ENCODE measurements around the gene ABCC2. TPM values are rescaled to one million over a fixed set of nuclear protein-coding genes. Genes with fewer than 3 reads are reported as not detected.

The ABCC2 gene
- total and polyA plus RNA-seq, 2 experiments from 2014 or later: 0.45 to 2.4 TPM

DNA sequence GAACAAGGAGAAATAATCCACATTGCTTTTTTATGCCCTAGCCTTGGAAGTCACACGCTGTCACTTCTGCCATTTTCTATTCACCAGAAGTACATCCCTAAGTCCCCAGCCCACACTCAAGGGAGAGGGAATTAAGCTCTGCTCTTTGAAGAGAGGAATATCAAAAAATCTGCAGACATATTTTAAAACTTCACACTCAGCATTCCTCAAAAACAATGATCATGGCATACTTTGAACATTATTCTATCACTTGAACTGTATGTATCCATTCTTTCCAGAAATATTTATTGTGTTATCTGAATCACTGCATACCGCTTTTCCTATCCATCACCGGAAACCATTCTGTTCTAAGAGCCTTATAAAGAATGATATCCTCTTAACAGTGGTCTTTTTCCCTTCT lies 9.4 kb downstream of the ABCC2 start (continued):
- TF ChIP-seq, protein P1, sequence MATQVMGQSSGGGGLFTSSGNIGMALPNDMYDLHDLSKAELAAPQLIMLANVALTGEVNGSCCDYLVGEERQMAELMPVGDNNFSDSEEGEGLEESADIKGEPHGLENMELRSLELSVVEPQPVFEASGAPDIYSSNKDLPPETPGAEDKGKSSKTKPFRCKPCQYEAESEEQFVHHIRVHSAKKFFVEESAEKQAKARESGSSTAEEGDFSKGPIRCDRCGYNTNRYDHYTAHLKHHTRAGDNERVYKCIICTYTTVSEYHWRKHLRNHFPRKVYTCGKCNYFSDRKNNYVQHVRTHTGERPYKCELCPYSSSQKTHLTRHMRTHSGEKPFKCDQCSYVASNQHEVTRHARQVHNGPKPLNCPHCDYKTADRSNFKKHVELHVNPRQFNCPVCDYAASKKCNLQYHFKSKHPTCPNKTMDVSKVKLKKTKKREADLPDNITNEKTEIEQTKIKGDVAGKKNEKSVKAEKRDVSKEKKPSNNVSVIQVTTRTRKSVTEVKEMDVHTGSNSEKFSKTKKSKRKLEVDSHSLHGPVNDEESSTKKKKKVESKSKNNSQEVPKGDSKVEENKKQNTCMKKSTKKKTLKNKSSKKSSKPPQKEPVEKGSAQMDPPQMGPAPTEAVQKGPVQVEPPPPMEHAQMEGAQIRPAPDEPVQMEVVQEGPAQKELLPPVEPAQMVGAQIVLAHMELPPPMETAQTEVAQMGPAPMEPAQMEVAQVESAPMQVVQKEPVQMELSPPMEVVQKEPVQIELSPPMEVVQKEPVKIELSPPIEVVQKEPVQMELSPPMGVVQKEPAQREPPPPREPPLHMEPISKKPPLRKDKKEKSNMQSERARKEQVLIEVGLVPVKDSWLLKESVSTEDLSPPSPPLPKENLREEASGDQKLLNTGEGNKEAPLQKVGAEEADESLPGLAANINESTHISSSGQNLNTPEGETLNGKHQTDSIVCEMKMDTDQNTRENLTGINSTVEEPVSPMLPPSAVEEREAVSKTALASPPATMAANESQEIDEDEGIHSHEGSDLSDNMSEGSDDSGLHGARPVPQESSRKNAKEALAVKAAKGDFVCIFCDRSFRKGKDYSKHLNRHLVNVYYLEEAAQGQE (IDR thresholded peaks at IDR 0.05; ENCODE audit: unreplicated experiment): no peak
- TF ChIP-seq EZH2 (IDR thresholded peaks at IDR 0.05; ENCODE audit: low read depth, unreplicated experiment): no peak

DNA sequence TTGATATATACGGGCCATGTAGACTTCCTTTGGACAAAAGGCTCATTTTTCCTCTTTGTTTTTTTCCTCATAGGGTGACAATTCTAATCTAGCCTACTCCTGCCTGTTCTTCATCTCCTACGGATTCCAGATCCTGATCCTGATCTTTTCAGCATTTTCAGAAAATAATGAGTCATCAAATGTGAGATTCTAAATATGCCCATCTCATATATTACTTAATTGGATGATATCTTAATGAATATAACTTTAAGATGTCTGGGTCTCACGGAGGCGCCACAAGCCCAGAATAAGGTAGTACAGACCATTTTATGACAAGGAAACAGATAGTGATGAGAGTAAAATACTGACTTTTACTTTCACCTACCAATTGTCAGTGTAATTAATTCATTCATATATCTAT lies 11.4 kb downstream of the ABCC2 start:
- Mint-ChIP-seq H3K36me3 (ENCODE audit: low read depth) (no peaks in the 10 kb centered on the region), H3K4me1 (no peaks in the 10 kb centered on the region), H3K9me3 (no peaks in the 10 kb centered on the region), H3K27me3 (ENCODE audit: insufficient read depth, low read depth, poor library complexity) (no peaks in the 10 kb centered on the region), H3K4me3 (no peak overlapping the region), H3K27ac (no peak overlapping the region)
- Histone ChIP-seq H3K9me2 (ENCODE audit: insufficient read depth) (no peaks in the 10 kb centered on the region), H2AFZ (no peak overlapping the region), H3K4me2 (no peak overlapping the region), H3K27ac (ENCODE audit: low read depth) (no peak overlapping the region), H3K27me3 (ENCODE audit: insufficient read depth) (no peaks in the 10 kb centered on the region), H3K79me2 (replicated peaks; ENCODE audit: insufficient read depth) (no peaks in the 10 kb centered on the region), H3K4me3 (no peak overlapping the region), H4K20me1 (replicated peaks; ENCODE audit: insufficient read depth) (no peaks in the 10 kb centered on the region), H3K4me1 (ENCODE audit: insufficient read depth) (no peaks in the 10 kb centered on the region), H3F3A (replicated peaks; ENCODE audit: low read depth) (no peaks in the 10 kb centered on the region), H3K36me3 (ENCODE audit: insufficient read depth) (no peaks in the 10 kb centered on the region)
- no peak for DNase-seq (ENCODE audit: low spot score)
- ATAC-seq: no peak
- TF ChIP-seq EZH2phosphoT487 (IDR thresholded peaks at IDR 0.05; ENCODE audit: unreplicated experiment) (no peak), NANOG (IDR thresholded peaks at IDR 0.05; ENCODE audit: borderline replicate concordance) (no peak), ZNF114 (CRISPR knock-in tag; IDR thresholded peaks at IDR 0.05) (no peak), EZH2 (IDR thresholded peaks at IDR 0.05; ENCODE audit: low read depth, unreplicated experiment) (no peak), CREB1 (CRISPR knock-in tag; IDR thresholded peaks at IDR 0.05; ENCODE audit: low read depth) (no peak), ZNF331 (CRISPR knock-in tag; IDR thresholded peaks at IDR 0.05; ENCODE audit: low read depth) (no peak), STAT1 (IDR thresholded peaks at IDR 0.05; ENCODE audit: unreplicated experiment) (no peak), JUNB (IDR thresholded peaks at IDR 0.05; ENCODE audit: unreplicated experiment) (no peak), POLR2AphosphoS5 (IDR thresholded peaks at IDR 0.05; ENCODE audit: low read depth) (no peak)
- TF ChIP-seq, protein P1 (IDR thresholded peaks at IDR 0.05; ENCODE audit: unreplicated experiment): no peak
- TF ChIP-seq, protein P2, sequence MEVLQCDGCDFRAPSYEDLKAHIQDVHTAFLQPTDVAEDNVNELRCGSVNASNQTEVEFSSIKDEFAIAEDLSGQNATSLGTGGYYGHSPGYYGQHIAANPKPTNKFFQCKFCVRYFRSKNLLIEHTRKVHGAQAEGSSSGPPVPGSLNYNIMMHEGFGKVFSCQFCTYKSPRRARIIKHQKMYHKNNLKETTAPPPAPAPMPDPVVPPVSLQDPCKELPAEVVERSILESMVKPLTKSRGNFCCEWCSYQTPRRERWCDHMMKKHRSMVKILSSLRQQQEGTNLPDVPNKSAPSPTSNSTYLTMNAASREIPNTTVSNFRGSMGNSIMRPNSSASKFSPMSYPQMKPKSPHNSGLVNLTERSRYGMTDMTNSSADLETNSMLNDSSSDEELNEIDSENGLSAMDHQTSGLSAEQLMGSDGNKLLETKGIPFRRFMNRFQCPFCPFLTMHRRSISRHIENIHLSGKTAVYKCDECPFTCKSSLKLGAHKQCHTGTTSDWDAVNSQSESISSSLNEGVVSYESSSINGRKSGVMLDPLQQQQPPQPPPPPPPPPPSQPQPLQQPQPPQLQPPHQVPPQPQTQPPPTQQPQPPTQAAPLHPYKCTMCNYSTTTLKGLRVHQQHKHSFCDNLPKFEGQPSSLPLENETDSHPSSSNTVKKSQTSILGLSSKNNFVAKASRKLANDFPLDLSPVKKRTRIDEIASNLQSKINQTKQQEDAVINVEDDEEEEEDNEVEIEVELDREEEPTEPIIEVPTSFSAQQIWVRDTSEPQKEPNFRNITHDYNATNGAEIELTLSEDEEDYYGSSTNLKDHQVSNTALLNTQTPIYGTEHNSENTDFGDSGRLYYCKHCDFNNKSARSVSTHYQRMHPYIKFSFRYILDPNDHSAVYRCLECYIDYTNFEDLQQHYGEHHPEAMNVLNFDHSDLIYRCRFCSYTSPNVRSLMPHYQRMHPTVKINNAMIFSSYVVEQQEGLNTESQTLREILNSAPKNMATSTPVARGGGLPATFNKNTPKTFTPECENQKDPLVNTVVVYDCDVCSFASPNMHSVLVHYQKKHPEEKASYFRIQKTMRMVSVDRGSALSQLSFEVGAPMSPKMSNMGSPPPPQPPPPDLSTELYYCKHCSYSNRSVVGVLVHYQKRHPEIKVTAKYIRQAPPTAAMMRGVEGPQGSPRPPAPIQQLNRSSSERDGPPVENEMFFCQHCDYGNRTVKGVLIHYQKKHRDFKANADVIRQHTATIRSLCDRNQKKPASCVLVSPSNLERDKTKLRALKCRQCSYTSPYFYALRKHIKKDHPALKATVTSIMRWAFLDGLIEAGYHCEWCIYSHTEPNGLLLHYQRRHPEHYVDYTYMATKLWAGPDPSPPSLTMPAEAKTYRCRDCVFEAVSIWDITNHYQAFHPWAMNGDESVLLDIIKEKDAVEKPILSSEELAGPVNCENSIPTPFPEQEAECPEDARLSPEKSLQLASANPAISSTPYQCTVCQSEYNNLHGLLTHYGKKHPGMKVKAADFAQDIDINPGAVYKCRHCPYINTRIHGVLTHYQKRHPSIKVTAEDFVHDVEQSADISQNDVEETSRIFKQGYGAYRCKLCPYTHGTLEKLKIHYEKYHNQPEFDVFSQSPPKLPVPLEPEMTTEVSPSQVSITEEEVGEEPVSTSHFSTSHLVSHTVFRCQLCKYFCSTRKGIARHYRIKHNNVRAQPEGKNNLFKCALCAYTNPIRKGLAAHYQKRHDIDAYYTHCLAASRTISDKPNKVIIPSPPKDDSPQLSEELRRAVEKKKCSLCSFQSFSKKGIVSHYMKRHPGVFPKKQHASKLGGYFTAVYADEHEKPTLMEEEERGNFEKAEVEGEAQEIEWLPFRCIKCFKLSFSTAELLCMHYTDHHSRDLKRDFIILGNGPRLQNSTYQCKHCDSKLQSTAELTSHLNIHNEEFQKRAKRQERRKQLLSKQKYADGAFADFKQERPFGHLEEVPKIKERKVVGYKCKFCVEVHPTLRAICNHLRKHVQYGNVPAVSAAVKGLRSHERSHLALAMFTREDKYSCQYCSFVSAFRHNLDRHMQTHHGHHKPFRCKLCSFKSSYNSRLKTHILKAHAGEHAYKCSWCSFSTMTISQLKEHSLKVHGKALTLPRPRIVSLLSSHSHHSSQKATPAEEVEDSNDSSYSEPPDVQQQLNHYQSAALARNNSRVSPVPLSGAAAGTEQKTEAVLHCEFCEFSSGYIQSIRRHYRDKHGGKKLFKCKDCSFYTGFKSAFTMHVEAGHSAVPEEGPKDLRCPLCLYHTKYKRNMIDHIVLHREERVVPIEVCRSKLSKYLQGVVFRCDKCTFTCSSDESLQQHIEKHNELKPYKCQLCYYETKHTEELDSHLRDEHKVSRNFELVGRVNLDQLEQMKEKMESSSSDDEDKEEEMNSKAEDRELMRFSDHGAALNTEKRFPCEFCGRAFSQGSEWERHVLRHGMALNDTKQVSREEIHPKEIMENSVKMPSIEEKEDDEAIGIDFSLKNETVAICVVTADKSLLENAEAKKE (CRISPR knock-in tag; IDR thresholded peaks at IDR 0.05): no peak
- TF ChIP-seq, protein P3, sequence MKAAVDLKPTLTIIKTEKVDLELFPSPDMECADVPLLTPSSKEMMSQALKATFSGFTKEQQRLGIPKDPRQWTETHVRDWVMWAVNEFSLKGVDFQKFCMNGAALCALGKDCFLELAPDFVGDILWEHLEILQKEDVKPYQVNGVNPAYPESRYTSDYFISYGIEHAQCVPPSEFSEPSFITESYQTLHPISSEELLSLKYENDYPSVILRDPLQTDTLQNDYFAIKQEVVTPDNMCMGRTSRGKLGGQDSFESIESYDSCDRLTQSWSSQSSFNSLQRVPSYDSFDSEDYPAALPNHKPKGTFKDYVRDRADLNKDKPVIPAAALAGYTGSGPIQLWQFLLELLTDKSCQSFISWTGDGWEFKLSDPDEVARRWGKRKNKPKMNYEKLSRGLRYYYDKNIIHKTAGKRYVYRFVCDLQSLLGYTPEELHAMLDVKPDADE (IDR thresholded peaks at IDR 0.05): no peak

Measured in GM23338 (cell line).